ENCODE measurements around the gene EDN1.

Gene EDN1

DNA sequence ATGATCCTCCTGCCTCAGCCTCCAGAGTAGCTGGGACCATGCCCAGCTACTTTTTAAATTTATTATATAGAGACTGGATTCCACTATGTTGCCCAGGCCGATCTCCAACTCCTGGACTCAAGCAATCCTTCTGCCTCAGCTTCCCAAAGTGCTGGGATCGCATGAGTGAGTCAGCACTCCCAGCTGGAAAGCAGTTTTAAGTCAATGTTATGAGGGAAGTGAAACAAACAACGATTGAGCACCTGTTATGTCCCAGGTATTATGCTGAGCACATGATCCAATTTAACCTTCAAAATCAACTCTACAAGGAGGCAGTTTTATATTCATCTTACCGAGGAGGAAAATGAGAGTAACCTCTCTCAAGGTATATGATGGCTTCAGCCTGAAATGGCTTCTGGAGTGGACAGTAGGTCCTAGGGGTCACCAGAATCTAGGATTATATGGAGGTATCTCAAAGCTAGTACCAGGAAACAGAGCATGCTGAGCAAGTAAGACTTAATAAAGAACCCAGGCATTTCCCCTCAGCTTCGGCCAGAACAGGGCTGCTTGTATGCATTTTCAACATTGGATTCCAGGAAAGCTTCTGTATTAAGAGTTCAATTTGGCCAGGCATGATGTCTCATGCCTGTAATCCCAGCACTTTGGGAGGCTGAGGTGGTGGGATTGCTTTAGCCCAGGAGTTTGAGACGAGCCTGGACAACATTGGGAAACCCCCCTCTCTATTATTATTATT, 55.0 kb downstream of the EDN1 start:
- no peak for DNase-seq (ENCODE audit: low read depth in 2 of 2, low spot score in 1 of 2)

DNA sequence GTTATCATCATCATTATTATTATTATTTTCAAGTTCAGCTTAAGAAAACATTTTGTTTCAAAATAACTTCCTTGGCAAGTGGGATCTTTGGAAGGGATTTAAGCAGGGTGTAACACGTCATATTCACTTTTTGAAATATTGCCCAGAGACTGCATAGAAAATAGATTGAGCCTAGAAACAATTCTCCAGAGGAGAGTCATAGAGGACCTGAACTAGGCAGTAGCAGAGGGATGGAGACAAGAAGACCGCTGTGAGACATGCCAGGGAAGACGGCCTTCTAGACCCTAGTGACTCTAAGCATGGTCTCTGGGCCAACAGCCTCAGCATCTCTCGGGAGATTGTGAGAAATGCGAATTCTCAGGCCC, 55.5 kb downstream of the EDN1 start:
- no peak for DNase-seq (ENCODE audit: low read depth in 2 of 2, low spot score in 1 of 2)
